GM11168 (cell line): ENCODE results near the gene ACTL8.

Experiments used
- in situ Hi-C: fragments of 300-500 bp; cut with MboI; formaldehyde crosslinking; loops from one replicate; pipeline ENCODE4 v1.12.0; 2022; ENCODE audit warnings: low sequenced_read_pairs; ENCODE audit not compliant: unreplicated experiment

ACTL8 gene

DNA sequence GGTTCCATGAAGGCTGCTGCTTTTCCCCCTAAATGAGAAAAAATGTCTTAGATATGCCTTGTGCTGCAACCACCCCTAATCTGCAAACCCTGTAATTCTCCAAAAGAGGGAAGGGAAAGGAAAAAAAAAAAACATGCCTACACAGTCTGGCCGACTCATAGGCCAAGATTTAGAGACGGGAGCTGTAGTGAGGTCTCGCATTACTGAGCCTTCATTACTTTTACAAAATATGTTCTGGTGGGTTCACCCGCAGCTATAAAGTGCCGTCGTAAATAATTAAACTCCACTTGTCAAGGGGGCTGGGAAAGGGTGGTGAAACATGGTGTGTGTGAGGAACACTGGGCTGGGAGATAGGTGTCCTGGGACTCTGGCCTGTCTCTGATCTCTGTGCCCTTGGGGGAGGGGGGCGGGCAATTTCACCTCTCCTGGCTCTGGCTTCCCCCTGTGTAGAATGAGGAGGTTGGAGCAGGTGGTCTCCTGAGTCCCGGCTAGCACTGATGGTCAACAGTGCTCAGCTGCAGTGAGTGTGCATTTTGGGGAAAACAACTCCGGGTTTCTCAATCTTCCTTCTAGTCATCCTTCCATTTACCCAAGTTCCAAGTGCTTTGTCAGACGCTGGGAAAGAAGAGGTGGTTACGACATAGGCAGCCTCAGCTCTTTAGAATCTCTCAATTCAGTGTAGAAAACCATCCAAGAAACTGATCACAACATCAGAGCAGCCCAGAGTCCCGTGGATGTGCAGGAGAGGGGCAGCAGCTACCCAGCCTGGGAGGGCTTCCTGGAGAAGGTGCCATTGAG lies 82.3 kb downstream of the ACTL8 start:
- in situ Hi-C loops, result no loop called here

GRCh38 chr1:17839641-17840196 lies 84.6 kb downstream of the ACTL8 start:
- in situ Hi-C loops, result no loop called here

- in situ Hi-C loops, result no loop called here
Measured at GRCh38 chr1:17841944-17842343, 86.8 kb downstream of the ACTL8 start.

GRCh38 chr1:17842686-17843085 lies 87.6 kb downstream of the ACTL8 start:
- in situ Hi-C loops, result no loop called here

GRCh38 chr1:17844185-17844826 lies 89.2 kb downstream of the ACTL8 start:
- in situ Hi-C loops, result no loop called here

GRCh38 chr1:17845583-17845982 lies 90.5 kb downstream of the ACTL8 start:
- in situ Hi-C loops, result no loop called here

GRCh38 chr1:17846341-17846740 lies 91.2 kb downstream of the ACTL8 start:
- in situ Hi-C loops, result no loop called here

DNA sequence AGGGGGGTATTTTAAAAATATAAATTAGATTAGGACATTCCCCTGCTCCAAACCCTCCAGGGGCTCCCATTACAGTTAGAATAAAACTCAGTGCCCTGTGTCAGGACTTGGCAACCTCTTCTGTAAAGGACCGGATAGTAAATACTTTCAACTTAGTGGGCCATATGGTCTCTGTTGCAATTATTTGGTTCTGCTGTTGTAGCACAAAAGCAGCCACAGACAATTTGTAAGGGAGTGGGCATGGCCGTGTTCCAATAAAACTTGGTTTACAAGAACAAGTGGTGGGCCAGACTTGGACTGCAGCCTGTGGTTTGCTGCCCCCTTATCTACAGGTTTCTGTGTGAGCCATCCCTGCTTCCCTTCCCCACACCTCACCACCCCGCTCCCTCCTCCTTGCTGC lies 92.0 kb downstream of the ACTL8 start:
- in situ Hi-C loops, result no loop called here

GRCh38 chr1:17849216-17849615 lies 94.1 kb downstream of the ACTL8 start:
- in situ Hi-C loops, result no loop called here

DNA sequence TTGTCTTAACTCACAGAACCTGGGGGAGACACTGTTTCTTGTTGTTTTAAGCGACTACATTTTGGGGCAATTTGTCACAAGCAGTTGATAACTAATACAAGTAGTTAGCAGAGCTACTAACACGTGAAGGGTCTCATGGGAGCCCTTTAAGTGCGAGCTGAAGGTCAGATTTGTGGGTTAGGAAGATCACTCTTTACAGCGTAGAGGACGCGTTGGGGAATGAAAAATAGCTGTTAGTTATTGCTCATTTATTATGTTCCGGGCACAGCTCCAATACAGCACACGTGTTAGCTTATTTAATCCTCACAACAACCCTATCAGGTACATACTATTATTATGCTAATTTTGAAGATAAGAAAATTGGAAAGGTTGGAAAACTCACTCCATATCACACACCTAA lies 95.9 kb downstream of the ACTL8 start:
- in situ Hi-C loops, result no loop called here

GRCh38 chr1:17852383-17852782 lies 97.2 kb downstream of the ACTL8 start:
- in situ Hi-C loops, result no loop called here

GRCh38 chr1:17853241-17853935 lies 98.3 kb downstream of the ACTL8 start:
- in situ Hi-C loops, result no loop called here

GRCh38 chr1:17856496-17857108 lies 101.5 kb downstream of the ACTL8 start:
- in situ Hi-C loops, result no loop called here

DNA sequence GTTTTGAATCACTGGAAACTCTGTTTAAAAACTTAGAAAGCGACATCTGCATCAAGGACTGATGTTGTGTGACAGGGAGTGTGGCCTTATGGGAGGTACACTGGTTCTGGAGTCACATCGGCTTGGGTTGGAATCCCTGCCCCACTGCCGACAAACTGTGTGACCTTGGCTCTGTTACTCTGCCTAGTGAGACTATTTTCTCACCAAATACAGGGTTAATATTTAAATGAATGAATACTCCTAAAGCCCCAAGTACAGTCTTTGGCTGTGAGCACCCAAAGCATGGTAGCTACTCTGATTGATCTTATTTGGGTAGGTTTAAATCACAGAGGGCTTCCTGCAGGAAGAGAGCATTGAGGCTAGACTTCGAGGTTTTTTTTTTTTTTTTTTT lies 102.0 kb downstream of the ACTL8 start:
- in situ Hi-C loops, result no loop called here

GRCh38 chr1:17857996-17858395 lies 102.9 kb downstream of the ACTL8 start:
- in situ Hi-C loops, result no loop called here

DNA sequence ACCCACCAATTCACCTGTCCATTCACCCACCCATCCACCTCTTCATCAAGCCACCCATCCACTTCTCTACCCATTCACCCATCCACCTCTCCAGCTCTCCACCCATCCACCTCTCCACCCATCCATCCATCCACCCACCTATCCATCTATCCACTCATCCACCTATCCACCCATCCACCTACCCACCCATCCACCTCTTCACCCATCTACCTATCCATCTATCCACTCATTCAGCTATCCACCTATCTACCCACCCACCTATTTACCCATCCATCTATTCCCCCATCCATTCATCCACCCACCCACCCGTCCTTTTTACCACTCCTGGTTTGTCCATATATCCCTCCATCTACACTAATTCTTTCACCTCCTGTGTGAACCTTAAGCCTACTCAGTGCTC lies 105.7 kb downstream of the ACTL8 start:
- in situ Hi-C loops, result no loop called here

- in situ Hi-C loops, result no loop called here
Measured at GRCh38 chr1:17861685-17862084, 106.6 kb downstream of the ACTL8 start.

DNA sequence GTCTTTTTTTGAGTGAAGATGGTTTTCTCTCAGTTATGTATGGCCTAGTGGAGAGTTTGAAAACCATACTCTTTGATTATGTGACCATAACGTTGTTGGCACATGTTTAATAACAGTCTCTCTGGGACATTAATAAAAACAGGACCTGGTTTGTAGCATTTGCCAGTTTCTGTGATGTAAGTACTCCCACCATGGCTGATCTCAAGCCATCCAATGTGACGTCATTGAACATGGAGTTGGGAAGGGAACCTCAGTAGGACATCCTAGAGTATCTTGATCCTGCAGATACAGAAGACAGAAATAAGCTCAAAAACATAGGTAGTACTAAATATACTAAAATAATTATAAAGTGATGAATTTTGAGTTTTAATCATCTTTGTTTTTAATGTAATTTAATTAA lies 107.0 kb downstream of the ACTL8 start:
- in situ Hi-C loops, result no loop called here

GRCh38 chr1:17865912-17866739 lies 111.0 kb downstream of the ACTL8 start:
- in situ Hi-C loops, result no loop called here

- in situ Hi-C loops, result no loop called here
Measured at GRCh38 chr1:17866740-17867029, 111.6 kb downstream of the ACTL8 start.
